ENCODE measurements around the gene RNU5B-1.

GRCh38 chr15:65268411-65268810 lies 36.1 kb upstream of the RNU5B-1 start:
- TF ChIP-seq POLR2AphosphoS5 (IDR thresholded peaks at IDR 0.05) (no peak), EP300 (IDR thresholded peaks at IDR 0.05) (no peak), POLR2A (IDR thresholded peaks at IDR 0.05) (no peak)
- TF ChIP-seq, protein P1, sequence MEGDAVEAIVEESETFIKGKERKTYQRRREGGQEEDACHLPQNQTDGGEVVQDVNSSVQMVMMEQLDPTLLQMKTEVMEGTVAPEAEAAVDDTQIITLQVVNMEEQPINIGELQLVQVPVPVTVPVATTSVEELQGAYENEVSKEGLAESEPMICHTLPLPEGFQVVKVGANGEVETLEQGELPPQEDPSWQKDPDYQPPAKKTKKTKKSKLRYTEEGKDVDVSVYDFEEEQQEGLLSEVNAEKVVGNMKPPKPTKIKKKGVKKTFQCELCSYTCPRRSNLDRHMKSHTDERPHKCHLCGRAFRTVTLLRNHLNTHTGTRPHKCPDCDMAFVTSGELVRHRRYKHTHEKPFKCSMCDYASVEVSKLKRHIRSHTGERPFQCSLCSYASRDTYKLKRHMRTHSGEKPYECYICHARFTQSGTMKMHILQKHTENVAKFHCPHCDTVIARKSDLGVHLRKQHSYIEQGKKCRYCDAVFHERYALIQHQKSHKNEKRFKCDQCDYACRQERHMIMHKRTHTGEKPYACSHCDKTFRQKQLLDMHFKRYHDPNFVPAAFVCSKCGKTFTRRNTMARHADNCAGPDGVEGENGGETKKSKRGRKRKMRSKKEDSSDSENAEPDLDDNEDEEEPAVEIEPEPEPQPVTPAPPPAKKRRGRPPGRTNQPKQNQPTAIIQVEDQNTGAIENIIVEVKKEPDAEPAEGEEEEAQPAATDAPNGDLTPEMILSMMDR (IDR thresholded peaks at IDR 0.05), result no peak
